ENCODE measurements around the gene ORAI3.

DNA sequence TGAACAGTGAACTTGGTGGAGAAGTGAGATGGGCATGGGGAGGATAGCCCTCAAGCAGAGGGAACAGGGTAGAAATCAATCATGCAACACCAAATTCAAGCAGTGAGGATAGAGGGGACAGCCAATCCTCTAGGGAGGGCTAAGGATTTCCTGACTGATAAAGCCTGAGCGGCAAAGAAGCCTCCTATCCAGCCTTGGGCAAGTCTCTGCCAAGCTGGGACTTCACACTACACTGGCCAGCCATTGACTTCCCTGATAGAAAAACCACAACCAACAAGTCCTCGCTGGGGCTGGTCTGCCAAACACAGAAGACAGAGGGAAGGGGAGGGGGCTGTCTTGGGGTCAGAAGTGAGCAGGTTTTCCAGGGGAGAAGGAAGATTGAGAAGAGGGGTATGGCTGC lies 28.0 kb upstream of the ORAI3 start:
- TF ChIP-seq, protein P1, sequence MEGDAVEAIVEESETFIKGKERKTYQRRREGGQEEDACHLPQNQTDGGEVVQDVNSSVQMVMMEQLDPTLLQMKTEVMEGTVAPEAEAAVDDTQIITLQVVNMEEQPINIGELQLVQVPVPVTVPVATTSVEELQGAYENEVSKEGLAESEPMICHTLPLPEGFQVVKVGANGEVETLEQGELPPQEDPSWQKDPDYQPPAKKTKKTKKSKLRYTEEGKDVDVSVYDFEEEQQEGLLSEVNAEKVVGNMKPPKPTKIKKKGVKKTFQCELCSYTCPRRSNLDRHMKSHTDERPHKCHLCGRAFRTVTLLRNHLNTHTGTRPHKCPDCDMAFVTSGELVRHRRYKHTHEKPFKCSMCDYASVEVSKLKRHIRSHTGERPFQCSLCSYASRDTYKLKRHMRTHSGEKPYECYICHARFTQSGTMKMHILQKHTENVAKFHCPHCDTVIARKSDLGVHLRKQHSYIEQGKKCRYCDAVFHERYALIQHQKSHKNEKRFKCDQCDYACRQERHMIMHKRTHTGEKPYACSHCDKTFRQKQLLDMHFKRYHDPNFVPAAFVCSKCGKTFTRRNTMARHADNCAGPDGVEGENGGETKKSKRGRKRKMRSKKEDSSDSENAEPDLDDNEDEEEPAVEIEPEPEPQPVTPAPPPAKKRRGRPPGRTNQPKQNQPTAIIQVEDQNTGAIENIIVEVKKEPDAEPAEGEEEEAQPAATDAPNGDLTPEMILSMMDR (IDR thresholded peaks at IDR 0.05): no peak
- TF ChIP-seq EZH2phosphoT487 (IDR thresholded peaks at IDR 0.05) (no peak), EZH2 (IDR thresholded peaks at IDR 0.05) (no peak)
